ENCODE measurements around the gene ERCC6. TPM values are rescaled to one million over a fixed set of nuclear protein-coding genes. Genes with fewer than 3 reads are reported as not detected.

ERCC6 gene
- total RNA-seq, 2 experiments from 2014 or later = 14.2 to 16.2 TPM

- Mint-ChIP-seq H3K4me3 (no peak overlapping the region), H3K36me3 (ENCODE audit: low read depth) (peaks cover 21% of the 10 kb centered on the region), H3K4me1 (ENCODE audit: low read depth) (peaks cover 21% of the 10 kb centered on the region), H3K27me3 (ENCODE audit: low read depth) (peaks cover 5% of the 10 kb centered on the region), H3K9me3 (no peaks in the 10 kb centered on the region), H3K27ac (no peak overlapping the region)
- no peak for DNase-seq
- intact Hi-C loops (cut with micrococcal nuclease) = no loop called here
- CTCF ChIA-PET = no interaction called here
These were observed 34.4 kb downstream of the ERCC6 start for GRCh38 chr10:49504528-49504927.

- Mint-ChIP-seq H3K9me3 (no peaks in the 10 kb centered on the region), H3K4me3 (no peak overlapping the region), H3K36me3 (ENCODE audit: low read depth) (peaks cover 27% of the 10 kb centered on the region), H3K4me1 (ENCODE audit: low read depth) (peaks cover 2% of the 10 kb centered on the region), H3K27ac (no peak overlapping the region), H3K27me3 (ENCODE audit: low read depth) (peaks cover 3% of the 10 kb centered on the region)
- no peak for DNase-seq
- intact Hi-C loops (cut with micrococcal nuclease) = no loop called here
- CTCF ChIA-PET = interaction anchor here (1.1 to 1.8 kb wide), 2 partner anchors 10 to 95 kb away, joined by 3 to 4 read pairs; no protein-coding TSS in a partner anchor
These were observed 36.6 kb downstream of the ERCC6 start for GRCh38 chr10:49502358-49502757.

DNA sequence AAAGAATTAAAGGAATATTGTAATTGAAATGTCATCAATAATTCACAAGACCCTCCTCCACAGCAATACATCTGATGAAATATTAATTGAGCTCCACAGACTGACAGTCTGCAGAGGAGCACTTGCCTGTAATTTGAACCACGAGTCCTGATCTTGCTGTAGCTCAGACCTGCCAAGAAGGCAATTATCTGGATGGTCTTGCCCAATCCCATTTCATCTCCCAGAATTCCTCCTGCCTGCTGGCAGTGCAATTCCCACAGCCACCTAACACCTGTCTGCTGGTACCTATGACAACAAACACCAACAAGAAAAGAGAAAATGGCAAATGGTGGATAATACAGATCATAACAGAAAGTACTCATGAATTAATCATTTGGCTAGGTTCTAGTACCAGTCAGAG, 38.5 kb downstream of the ERCC6 start:
- H3K27ac Mint-ChIP-seq = no peak overlapping the region
- CTCF ChIA-PET = interaction anchor here (1.1 to 1.2 kb wide), 3 partner anchors 12 to 94 kb away, joined by 3 to 5 read pairs (median 4); no protein-coding TSS in a partner anchor
- intact Hi-C loops (cut with micrococcal nuclease) = no loop called here
- DNase-seq = no peak
- H3K9me3 Mint-ChIP-seq = no peaks in the 10 kb centered on the region
- no peaks in the 10 kb centered on the region for H3K27me3 Mint-ChIP-seq (ENCODE audit: low read depth)
- H3K4me3 Mint-ChIP-seq = no peak overlapping the region
- H3K4me1 Mint-ChIP-seq (ENCODE audit: low read depth) = no peaks in the 10 kb centered on the region
- peaks cover 22% of the 10 kb centered on the region for H3K36me3 Mint-ChIP-seq (ENCODE audit: low read depth)

DNA sequence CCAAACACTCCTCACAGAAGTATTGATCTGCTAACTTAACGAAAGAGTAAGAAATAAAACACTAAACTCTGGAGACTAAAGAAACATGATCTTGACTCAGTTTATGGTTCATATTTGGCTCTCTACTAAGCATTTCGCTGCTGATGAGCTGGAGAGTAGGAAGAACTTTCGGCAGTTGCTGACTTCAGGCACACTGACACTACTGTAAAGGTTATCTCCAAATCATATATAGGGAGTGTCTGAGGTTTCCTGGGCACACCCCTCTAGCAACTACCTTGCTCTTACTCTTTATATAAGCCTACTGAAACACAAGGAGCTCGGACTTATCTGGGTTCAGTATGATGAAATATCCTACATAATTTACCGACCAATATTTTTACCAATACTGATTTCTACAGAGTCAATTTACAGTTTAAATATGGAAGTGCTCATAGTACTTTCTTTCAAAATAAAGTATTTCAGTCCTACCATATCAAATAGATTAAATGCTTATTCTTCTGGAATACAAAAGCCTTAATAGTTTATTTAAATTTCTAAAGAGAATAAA, 39.5 kb downstream of the ERCC6 start:
- Mint-ChIP-seq H3K27ac (no peak overlapping the region), H3K4me1 (ENCODE audit: low read depth) (no peaks in the 10 kb centered on the region), H3K9me3 (no peaks in the 10 kb centered on the region), H3K4me3 (no peak overlapping the region), H3K36me3 (ENCODE audit: low read depth) (peaks cover 22% of the 10 kb centered on the region), H3K27me3 (ENCODE audit: low read depth) (no peaks in the 10 kb centered on the region)
- intact Hi-C loops (cut with micrococcal nuclease) = no loop called here
- no peak for DNase-seq
- CTCF ChIA-PET = interaction anchor here (1.2 kb wide), 2 partner anchors 13 to 22 kb away, joined by 3 to 5 read pairs; no protein-coding TSS in a partner anchor

GRCh38 chr10:49498425-49498824, 40.5 kb downstream of the ERCC6 start:
- H3K27me3 Mint-ChIP-seq (ENCODE audit: low read depth) = no peaks in the 10 kb centered on the region
- no peak for DNase-seq
- no peaks in the 10 kb centered on the region for H3K4me1 Mint-ChIP-seq (ENCODE audit: low read depth)
- CTCF ChIA-PET = interaction anchor here (0.9 kb wide), 1 partner anchor 14 kb away, joined by 3 read pairs; no protein-coding TSS in a partner anchor
- intact Hi-C loops (cut with micrococcal nuclease) = no loop called here
- no peak overlapping the region for H3K27ac Mint-ChIP-seq
- H3K36me3 Mint-ChIP-seq (ENCODE audit: low read depth) = peaks cover 22% of the 10 kb centered on the region
- no peaks in the 10 kb centered on the region for H3K9me3 Mint-ChIP-seq
- H3K4me3 Mint-ChIP-seq = no peak overlapping the region

DNA sequence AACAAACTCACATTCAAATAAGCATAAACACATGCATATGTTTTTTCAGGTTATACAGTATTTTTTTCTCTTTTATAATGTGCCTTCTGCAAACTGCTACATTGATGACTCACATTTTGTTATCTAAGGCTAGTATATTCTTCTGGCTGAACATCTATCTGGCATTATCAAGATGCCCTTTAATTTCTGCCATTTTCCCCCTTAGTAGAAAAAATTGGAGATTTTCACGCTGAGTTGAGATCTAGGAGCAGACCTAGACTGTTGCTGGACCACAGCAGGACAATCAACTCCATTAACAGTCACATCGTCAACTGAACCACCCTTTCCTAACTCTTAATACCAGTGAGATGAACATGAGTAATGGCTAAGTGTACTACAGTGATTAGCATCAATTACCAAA, 41.6 kb downstream of the ERCC6 start:
- no peaks in the 10 kb centered on the region for H3K9me3 Mint-ChIP-seq
- CTCF ChIA-PET = no interaction called here
- no peaks in the 10 kb centered on the region for H3K4me1 Mint-ChIP-seq (ENCODE audit: low read depth)
- H3K36me3 Mint-ChIP-seq (ENCODE audit: low read depth) = peaks cover 15% of the 10 kb centered on the region
- no peak overlapping the region for H3K4me3 Mint-ChIP-seq
- intact Hi-C loops (cut with micrococcal nuclease) = no loop called here
- no peak for DNase-seq
- no peak overlapping the region for H3K27ac Mint-ChIP-seq
- H3K27me3 Mint-ChIP-seq (ENCODE audit: low read depth) = no peaks in the 10 kb centered on the region

- H3K4me1 Mint-ChIP-seq (ENCODE audit: low read depth) = no peaks in the 10 kb centered on the region
- H3K4me3 Mint-ChIP-seq = no peak overlapping the region
- intact Hi-C loops (cut with micrococcal nuclease) = no loop called here
- no peak for DNase-seq
- H3K9me3 Mint-ChIP-seq = no peaks in the 10 kb centered on the region
- no peak overlapping the region for H3K27ac Mint-ChIP-seq
- no peaks in the 10 kb centered on the region for H3K27me3 Mint-ChIP-seq (ENCODE audit: low read depth)
- CTCF ChIA-PET = interaction anchor here (1.4 kb wide), 1 partner anchor 51 kb away, joined by 3 read pairs; the partner anchor contains the start of gene ERCC6
- peaks cover 4% of the 10 kb centered on the region for H3K36me3 Mint-ChIP-seq (ENCODE audit: low read depth)
These were observed 50.7 kb downstream of the ERCC6 start for GRCh38 chr10:49488056-49488717.

GRCh38 chr10:49486738-49487137, 52.2 kb downstream of the ERCC6 start:
- Mint-ChIP-seq H3K27ac (no peak overlapping the region), H3K27me3 (ENCODE audit: low read depth) (no peaks in the 10 kb centered on the region), H3K4me1 (ENCODE audit: low read depth) (no peaks in the 10 kb centered on the region), H3K9me3 (no peaks in the 10 kb centered on the region), H3K4me3 (no peak overlapping the region), H3K36me3 (ENCODE audit: low read depth) (peaks cover 13% of the 10 kb centered on the region)
- intact Hi-C loops (cut with micrococcal nuclease) = no loop called here
- DNase-seq = no peak
- CTCF ChIA-PET = interaction anchor here (0.7 to 1.4 kb wide), 2 partner anchors 52 to 60 kb away, joined by 3 read pairs; partner anchors contain the start of gene ERCC6

- Mint-ChIP-seq H3K9me3 (no peaks in the 10 kb centered on the region), H3K36me3 (ENCODE audit: low read depth) (peaks cover 17% of the 10 kb centered on the region), H3K4me3 (no peak overlapping the region), H3K4me1 (ENCODE audit: low read depth) (no peaks in the 10 kb centered on the region), H3K27ac (no peak overlapping the region), H3K27me3 (ENCODE audit: low read depth) (no peaks in the 10 kb centered on the region)
- DNase-seq = no peak
- intact Hi-C loops (cut with micrococcal nuclease) = no loop called here
- CTCF ChIA-PET = interaction anchor here (0.7 kb wide), 1 partner anchor 61 kb away, joined by 3 read pairs; no protein-coding TSS in a partner anchor
These were observed 52.9 kb downstream of the ERCC6 start for GRCh38 chr10:49486009-49486408.

DNA sequence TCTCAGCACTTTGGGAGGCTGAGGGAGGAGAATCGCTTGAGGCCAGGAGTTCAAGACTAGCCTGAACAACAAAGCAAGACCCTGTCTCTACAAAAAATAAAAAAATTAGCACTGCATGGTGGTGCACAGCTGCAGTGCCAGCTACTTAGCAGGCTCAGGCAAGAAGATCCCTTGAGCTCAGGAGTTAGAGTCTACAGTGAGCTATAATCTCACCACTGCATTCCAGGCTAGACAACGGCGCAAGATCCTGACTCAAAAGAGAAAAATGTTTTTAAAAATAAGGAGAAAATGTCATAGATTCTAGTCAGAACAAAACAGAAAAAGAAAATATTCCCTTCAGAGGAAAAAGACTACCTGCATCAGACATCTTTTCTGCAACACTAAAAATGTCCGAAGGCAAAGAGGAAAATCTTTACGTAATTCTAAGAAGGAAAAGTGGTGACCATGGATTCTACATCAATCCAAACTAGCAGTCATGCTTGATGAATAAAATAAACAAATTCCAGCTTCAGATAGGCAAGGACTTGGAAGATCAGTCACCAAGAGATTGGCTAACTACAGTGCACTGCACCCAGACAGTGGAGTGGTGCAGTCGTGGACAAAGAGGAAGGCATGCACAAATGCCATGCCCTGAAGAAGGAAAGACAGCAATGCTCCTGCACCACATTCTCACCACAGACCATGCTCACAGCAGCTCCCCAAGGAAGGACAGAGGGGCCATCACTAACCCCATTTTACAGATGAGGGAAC, 54.3 kb downstream of the ERCC6 start:
- no peak for DNase-seq
- no peaks in the 10 kb centered on the region for H3K9me3 Mint-ChIP-seq
- no peak overlapping the region for H3K27ac Mint-ChIP-seq
- H3K27me3 Mint-ChIP-seq (ENCODE audit: low read depth) = no peaks in the 10 kb centered on the region
- peaks cover 23% of the 10 kb centered on the region for H3K36me3 Mint-ChIP-seq (ENCODE audit: low read depth)
- no peaks in the 10 kb centered on the region for H3K4me1 Mint-ChIP-seq (ENCODE audit: low read depth)
- H3K4me3 Mint-ChIP-seq = no peak overlapping the region
- intact Hi-C loops (cut with micrococcal nuclease) = no loop called here
- CTCF ChIA-PET = no interaction called here

DNA sequence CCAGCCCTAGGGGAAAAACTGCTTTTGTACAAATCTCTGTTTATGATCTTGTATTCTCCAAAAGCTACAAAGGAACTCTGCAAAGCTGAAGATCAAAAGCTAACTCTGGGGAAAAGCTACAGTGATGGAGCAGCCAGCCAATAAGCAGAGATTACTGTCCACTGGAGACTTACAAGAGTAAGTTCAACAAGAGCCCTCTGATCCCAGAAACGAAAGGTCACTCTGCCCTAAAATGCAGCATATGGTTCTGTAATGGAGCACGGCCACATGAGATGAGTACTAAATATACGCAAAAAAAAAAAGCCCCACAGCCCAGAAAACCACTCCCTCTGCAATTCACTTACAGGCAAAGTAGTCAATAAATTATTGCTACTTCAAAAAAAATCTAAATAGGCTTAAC, 60.1 kb downstream of the ERCC6 start:
- H3K4me3 Mint-ChIP-seq = no peak overlapping the region
- DNase-seq = no peak
- no peak overlapping the region for H3K27ac Mint-ChIP-seq
- H3K9me3 Mint-ChIP-seq = no peaks in the 10 kb centered on the region
- H3K4me1 Mint-ChIP-seq (ENCODE audit: low read depth) = no peaks in the 10 kb centered on the region
- CTCF ChIA-PET = interaction anchor here (1.5 to 2.1 kb wide), 2 partner anchors 34 to 71 kb away, joined by 5 to 9 read pairs; no protein-coding TSS in a partner anchor
- intact Hi-C loops (cut with micrococcal nuclease) = no loop called here
- no peaks in the 10 kb centered on the region for H3K27me3 Mint-ChIP-seq (ENCODE audit: low read depth)
- H3K36me3 Mint-ChIP-seq (ENCODE audit: low read depth) = peaks cover 51% of the 10 kb centered on the region

GRCh38 chr10:49474901-49475300, 64.0 kb downstream of the ERCC6 start:
- CTCF ChIA-PET = no interaction called here
- Mint-ChIP-seq H3K4me1 (ENCODE audit: low read depth) (no peaks in the 10 kb centered on the region), H3K9me3 (no peaks in the 10 kb centered on the region), H3K4me3 (no peak overlapping the region), H3K36me3 (ENCODE audit: low read depth) (peaks cover 59% of the 10 kb centered on the region), H3K27me3 (ENCODE audit: low read depth) (no peaks in the 10 kb centered on the region), H3K27ac (no peak overlapping the region)
- intact Hi-C loops (cut with micrococcal nuclease) = no loop called here
- DNase-seq = no peak

Data from activated naive CD4-positive, alpha-beta T cell treated with anti-CD3 and anti-CD28 coated beads for 36 hours (primary cell).